ENCODE measurements around the gene DBNDD2. TPM values are rescaled to one million over a fixed set of nuclear protein-coding genes. Genes with fewer than 3 reads are reported as not detected.

The DBNDD2 gene
- total RNA-seq, 2 experiments from 2014 or later, result 9.0 to 10.5 TPM

- peak overlapping the region; percentile 19 for H3K27ac Mint-ChIP-seq
- POLR2A ChIA-PET, result no interaction called here
- CTCF ChIA-PET, result interaction anchor here (2.1 to 2.3 kb wide), 2 partner anchors 28 to 45 kb away, joined by 5 to 7 read pairs; no protein-coding TSS in a partner anchor
- H3K4me1 Mint-ChIP-seq, result peaks cover 14% of the 10 kb centered on the region
- H3K9me3 Mint-ChIP-seq, result no peaks in the 10 kb centered on the region
- DNase-seq, result no peak
- H3K27me3 Mint-ChIP-seq, result peaks cover 10% of the 10 kb centered on the region
- no peaks in the 10 kb centered on the region for H3K36me3 Mint-ChIP-seq (ENCODE audit: low read depth)
- H3K4me3 Mint-ChIP-seq, result no peak overlapping the region
These were observed 641 bp downstream of the DBNDD2 start for GRCh38 chr20:45408646-45409213.

GRCh38 chr20:45409521-45410272 lies 1.6 kb downstream of the DBNDD2 start:
- Mint-ChIP-seq H3K4me3 (no peak overlapping the region), H3K27ac (no peak overlapping the region), H3K4me1 (peaks cover 14% of the 10 kb centered on the region), H3K36me3 (ENCODE audit: low read depth) (no peaks in the 10 kb centered on the region), H3K9me3 (no peaks in the 10 kb centered on the region), H3K27me3 (peaks cover 8% of the 10 kb centered on the region)
- no peak for DNase-seq
- CTCF ChIA-PET, result interaction anchor here (0.5 to 2.2 kb wide), 4 partner anchors 16 to 36 kb away, joined by 3 to 13 read pairs (median 4); no protein-coding TSS in a partner anchor
- POLR2A ChIA-PET, result no interaction called here

DNA sequence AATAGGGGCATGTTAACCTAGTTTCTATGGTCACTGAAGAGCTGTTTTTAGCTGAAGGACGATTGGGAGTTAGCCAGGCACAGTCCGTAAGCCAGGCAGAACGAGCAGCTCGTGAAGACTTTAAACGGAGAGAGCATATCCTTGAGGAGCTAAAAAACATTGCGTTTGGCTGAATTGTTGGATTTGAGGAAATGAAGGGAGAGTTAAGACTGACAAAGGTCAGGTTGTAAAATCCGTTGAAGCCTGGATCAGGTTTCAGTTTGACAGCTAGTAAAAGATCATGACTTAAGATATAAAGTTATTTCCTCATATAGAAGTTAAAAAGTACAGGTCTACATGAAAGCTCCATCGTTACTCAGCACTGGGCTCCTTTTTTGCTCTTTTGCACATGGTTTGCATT lies 2.8 kb downstream of the DBNDD2 start:
- Mint-ChIP-seq H3K4me3 (no peak overlapping the region), H3K36me3 (ENCODE audit: low read depth) (no peaks in the 10 kb centered on the region), H3K4me1 (peaks cover 18% of the 10 kb centered on the region), H3K9me3 (no peaks in the 10 kb centered on the region), H3K27ac (no peak overlapping the region), H3K27me3 (peaks cover 2% of the 10 kb centered on the region)
- DNase-seq, result no peak
- CTCF ChIA-PET, result interaction anchor here (1.3 to 2.2 kb wide), 3 partner anchors 9 to 118 kb away, joined by 3 to 13 read pairs (median 3); no protein-coding TSS in a partner anchor
- POLR2A ChIA-PET, result no interaction called here

DNA sequence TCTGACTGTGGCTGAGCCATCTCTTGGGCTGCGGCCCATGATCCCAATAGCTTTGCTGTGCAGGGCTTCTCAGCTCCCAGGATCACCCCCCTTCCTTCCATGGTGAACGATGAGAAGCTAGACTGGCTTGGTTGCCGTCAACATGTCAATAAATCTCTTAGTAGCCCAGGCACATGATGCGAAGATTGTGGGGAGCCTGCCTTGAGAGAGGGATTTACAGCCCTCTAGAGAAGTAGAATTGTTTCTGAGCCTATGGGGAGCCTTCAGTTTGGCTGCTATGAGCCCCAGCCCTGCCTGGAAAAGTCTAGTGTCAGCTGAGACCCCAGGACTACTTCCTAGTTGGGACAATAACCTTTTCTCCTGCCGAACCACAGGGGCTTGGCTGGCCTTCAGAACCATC lies 4.6 kb downstream of the DBNDD2 start:
- H3K9me3 Mint-ChIP-seq, result no peaks in the 10 kb centered on the region
- no peak overlapping the region for H3K4me3 Mint-ChIP-seq
- H3K27me3 Mint-ChIP-seq, result no peaks in the 10 kb centered on the region
- ChIA-PET CTCF (interaction anchor here (0.6 to 1.7 kb wide), 9 partner anchors 10 to 802 kb away, joined by 3 to 12 read pairs (median 3); partner anchors contain the start of gene SYS1), POLR2A (no interaction called here)
- H3K4me1 Mint-ChIP-seq, result peaks cover 23% of the 10 kb centered on the region
- H3K36me3 Mint-ChIP-seq (ENCODE audit: low read depth), result no peaks in the 10 kb centered on the region
- no peak for DNase-seq
- no peak overlapping the region for H3K27ac Mint-ChIP-seq

DNA sequence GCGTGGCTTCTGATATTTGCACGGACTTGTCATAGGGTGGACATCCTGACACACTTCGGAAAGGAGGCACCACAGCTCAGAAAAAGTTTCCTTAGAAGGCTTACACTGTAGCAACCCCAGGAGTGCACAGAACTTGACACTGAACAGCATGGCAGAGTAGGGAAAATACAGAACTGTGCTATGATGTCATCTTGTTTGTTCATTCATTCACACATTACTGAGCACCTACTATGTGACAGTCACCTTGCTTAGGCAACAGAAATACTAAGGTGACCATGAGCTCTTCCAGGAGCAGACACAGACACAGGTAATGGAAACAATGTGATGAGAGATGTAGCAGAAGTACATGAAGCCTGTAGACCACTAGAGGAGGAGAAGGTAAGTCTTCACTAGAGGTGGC lies 5.4 kb downstream of the DBNDD2 start:
- CTCF ChIA-PET, result interaction anchor here (1.1 to 1.7 kb wide), 6 partner anchors 11 to 60 kb away, joined by 3 to 12 read pairs (median 4); partner anchors contain the start of gene SYS1
- POLR2A ChIA-PET, result no interaction called here
- H3K27me3 Mint-ChIP-seq, result no peaks in the 10 kb centered on the region

GRCh38 chr20:45415822-45416637 lies 7.9 kb downstream of the DBNDD2 start, which contains the start of gene PIGT:
Gene PIGT (plus strand): TSS chr20:45416141. CDS start chr20:45416157, 16 bp downstream.
- peak within 1 kb of the TSS; percentile 94 for H3K27ac Mint-ChIP-seq
- POLR2A ChIA-PET, result interaction anchor here (1.1 kb wide), 1 partner anchor 9 kb away, joined by 3 read pairs; no protein-coding TSS in a partner anchor
- H3K9me3 Mint-ChIP-seq, result no peaks in the 10 kb centered on the region
- H3K4me1 Mint-ChIP-seq, result peaks cover 36% of the 10 kb centered on the region
- peak within 1 kb of the TSS; percentile 93 for H3K4me3 Mint-ChIP-seq
- CTCF ChIA-PET, result interaction anchor here (1.0 to 1.7 kb wide), 3 partner anchors 21 to 53 kb away, joined by 4 to 10 read pairs (median 8); partner anchors contain the start of gene SYS1
- DNase-seq, result peak; percentile 91
- H3K27me3 Mint-ChIP-seq, result no peaks in the 10 kb centered on the region
- H3K36me3 Mint-ChIP-seq (ENCODE audit: low read depth), result peaks cover 22% of the 10 kb centered on the region

More for the DNA sequence above, 5.4 kb downstream of the DBNDD2 start:
- Mint-ChIP-seq H3K27ac (no peak overlapping the region), H3K4me1 (peaks cover 30% of the 10 kb centered on the region), H3K4me3 (no peak overlapping the region), H3K36me3 (ENCODE audit: low read depth) (peaks cover 3% of the 10 kb centered on the region), H3K9me3 (no peaks in the 10 kb centered on the region)
- no peak for DNase-seq

DNA sequence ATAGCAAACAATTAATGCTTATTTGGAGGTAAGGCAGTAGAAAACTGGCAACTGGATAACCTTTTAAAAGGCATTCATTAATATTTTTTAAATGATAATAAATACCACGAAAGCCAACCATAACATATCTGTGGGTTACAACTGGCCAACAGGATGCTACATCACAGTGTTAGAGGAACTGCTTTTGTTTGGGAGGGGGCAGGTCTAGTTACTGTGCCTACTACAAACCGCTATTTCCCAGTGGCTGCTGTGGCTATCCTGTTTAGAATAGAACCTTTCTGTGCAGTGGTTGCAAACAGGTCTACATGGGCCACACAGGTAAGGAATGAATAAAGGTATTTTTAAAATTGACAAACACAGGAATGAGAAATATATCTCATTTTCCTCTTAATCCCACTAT lies 8.8 kb downstream of the DBNDD2 start:
- ChIA-PET POLR2A (no interaction called here), CTCF (interaction anchor here (1.7 kb wide), 1 partner anchor 20 kb away, joined by 8 read pairs; no protein-coding TSS in a partner anchor)
- no peaks in the 10 kb centered on the region for H3K9me3 Mint-ChIP-seq
- H3K36me3 Mint-ChIP-seq (ENCODE audit: low read depth), result peaks cover 26% of the 10 kb centered on the region
- peak overlapping the region; percentile 94 for H3K27ac Mint-ChIP-seq
- H3K4me3 Mint-ChIP-seq, result peak overlapping the region; percentile 93
- peak; percentile 26 for DNase-seq
- peaks cover 36% of the 10 kb centered on the region for H3K4me1 Mint-ChIP-seq
- H3K27me3 Mint-ChIP-seq, result no peaks in the 10 kb centered on the region

DNA sequence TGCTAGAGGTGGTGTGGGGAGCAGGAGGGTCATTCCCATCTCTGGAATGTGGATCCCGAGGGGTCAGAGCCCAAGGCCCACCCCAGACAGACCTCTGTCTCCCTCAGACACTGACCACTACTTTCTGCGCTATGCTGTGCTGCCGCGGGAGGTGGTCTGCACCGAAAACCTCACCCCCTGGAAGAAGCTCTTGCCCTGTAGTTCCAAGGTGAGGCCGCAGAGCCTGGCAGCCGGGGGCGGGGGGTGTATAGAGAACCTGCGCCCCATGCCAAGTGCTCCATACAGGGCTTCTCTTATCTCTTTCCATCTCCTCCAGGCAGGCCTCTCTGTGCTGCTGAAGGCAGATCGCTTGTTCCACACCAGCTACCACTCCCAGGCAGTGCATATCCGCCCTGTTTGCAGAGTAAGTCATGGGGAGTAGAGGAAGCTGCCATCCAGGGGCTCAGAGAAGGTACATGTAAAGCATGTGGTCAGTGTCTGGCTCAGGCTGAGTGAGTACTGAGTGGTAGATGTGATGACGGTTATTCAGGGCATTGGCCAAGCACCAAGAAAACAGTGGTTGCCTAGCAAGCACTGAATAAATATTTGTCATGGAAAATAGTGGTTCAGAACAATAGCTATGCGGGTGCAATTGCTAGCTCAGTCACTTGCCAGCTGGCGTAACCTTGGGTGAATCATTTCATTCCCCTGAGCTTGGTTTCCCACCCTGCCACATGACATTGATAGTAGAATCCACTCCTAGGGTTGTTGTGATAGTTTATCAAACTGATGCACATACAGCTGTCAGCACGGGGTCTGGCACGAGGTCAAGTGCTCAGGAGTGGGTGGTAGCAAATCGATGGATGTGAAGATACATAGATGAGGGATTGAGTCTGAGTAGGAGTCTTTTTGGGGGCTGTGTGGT lies 11.4 kb downstream of the DBNDD2 start:
- Mint-ChIP-seq H3K4me3 (no peak overlapping the region), H3K27me3 (no peaks in the 10 kb centered on the region), H3K9me3 (no peaks in the 10 kb centered on the region), H3K4me1 (peaks cover 34% of the 10 kb centered on the region), H3K36me3 (ENCODE audit: low read depth) (peaks cover 36% of the 10 kb centered on the region), H3K27ac (peak overlapping the region; percentile 15)
- ChIA-PET POLR2A (interaction anchor here (0.6 kb wide), 1 partner anchor 12 kb away, joined by 3 read pairs; no protein-coding TSS in a partner anchor), CTCF (interaction anchor here (0.8 to 1.5 kb wide), 7 partner anchors 8 to 70 kb away, joined by 3 to 7 read pairs (median 3); partner anchors contain the start of gene SYS1)
- no peak for DNase-seq

- Mint-ChIP-seq H3K4me1 (peaks cover 31% of the 10 kb centered on the region), H3K9me3 (no peaks in the 10 kb centered on the region), H3K36me3 (ENCODE audit: low read depth) (peaks cover 41% of the 10 kb centered on the region), H3K27me3 (no peaks in the 10 kb centered on the region), H3K4me3 (no peak overlapping the region), H3K27ac (no peak overlapping the region)
- ChIA-PET CTCF (interaction anchor here (0.9 to 1.5 kb wide), 5 partner anchors 9 to 71 kb away, joined by 3 to 7 read pairs (median 3); partner anchors contain the start of gene SYS1), POLR2A (interaction anchor here (0.6 kb wide), 1 partner anchor 13 kb away, joined by 3 read pairs; no protein-coding TSS in a partner anchor)
- no peak for DNase-seq
These were observed 12.0 kb downstream of the DBNDD2 start for GRCh38 chr20:45420125-45420524.

DNA sequence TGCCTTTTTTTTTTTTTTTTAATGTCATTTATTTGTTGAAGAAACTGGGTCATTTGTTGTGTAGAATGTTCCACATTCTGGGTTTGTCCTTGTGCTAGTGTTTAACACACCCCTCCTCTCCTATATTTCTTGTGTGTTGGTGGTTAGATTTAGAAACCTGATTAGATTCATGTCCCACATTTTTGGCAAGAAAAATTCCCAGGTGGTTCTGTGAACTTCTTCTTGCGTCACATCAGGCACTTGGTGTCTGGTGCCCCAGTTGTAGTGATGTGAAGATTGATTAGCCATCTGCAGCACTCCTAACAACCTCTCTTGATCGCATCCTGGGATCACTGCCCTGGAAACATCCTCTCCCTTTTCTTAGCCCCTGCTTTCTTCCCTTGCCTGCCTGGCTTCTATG lies 15.6 kb downstream of the DBNDD2 start:
- Mint-ChIP-seq H3K36me3 (ENCODE audit: low read depth) (peaks cover 49% of the 10 kb centered on the region), H3K27me3 (no peaks in the 10 kb centered on the region), H3K27ac (no peak overlapping the region), H3K4me1 (peaks cover 6% of the 10 kb centered on the region), H3K4me3 (no peak overlapping the region), H3K9me3 (no peaks in the 10 kb centered on the region)
- ChIA-PET CTCF (no interaction called here), POLR2A (no interaction called here)
- no peak for DNase-seq

- Mint-ChIP-seq H3K9me3 (no peaks in the 10 kb centered on the region), H3K27ac (no peak overlapping the region), H3K4me1 (no peaks in the 10 kb centered on the region), H3K36me3 (ENCODE audit: low read depth) (peaks cover 34% of the 10 kb centered on the region), H3K27me3 (no peaks in the 10 kb centered on the region), H3K4me3 (no peak overlapping the region)
- ChIA-PET POLR2A (no interaction called here), CTCF (interaction anchor here (4.7 kb wide), 1 partner anchor 12 kb away, joined by 25 read pairs; no protein-coding TSS in a partner anchor)
- no peak for DNase-seq
These were observed 17.5 kb downstream of the DBNDD2 start for GRCh38 chr20:45425561-45425960.

Measured in activated CD4-positive, alpha-beta T cell treated with anti-CD3 and anti-CD28 coated beads, Interleukin-2, amount 10 ng/mL, durations not matched to agents 7 days and 5 days (primary cell).